LNCaP clone FGC (cell line): ENCODE results near the gene LIPA.
"Not testable (repeated sequence)": the region's sequence is repeated elsewhere in the genome, so short reads cannot be mapped to it uniquely, and the experiment has no call there.

ENCODE experiments used
- DNase-seq: peaks from one replicate; pipeline ENCODE4 v3.0.0-alpha.2; 2011; ENCODE audit warnings: low read depth
- H3K4me3 ChIP-seq: 2 replicates; pipeline ENCODE4 v1.5.1; 2011; ENCODE audit warnings: mild to moderate bottlenecking, low read depth, low read length, control low read depth
- CTCF ChIP-seq: IDR thresholded peaks from 2 replicates; pipeline ENCODE4 v1.5.1; 2012; ENCODE audit warnings: mild to moderate bottlenecking; ENCODE audit not compliant: control insufficient read depth, insufficient read depth; ENCODE audit errors: extremely low read depth

LIPA gene

GRCh38 chr10:89262086-89263051 lies 10.8 kb upstream of the LIPA start:
- DNase-seq: no peak
- no peak for TF ChIP-seq CTCF
- no peak overlapping the region for H3K4me3 ChIP-seq

GRCh38 chr10:89258881-89259280 lies 7.3 kb upstream of the LIPA start:
- TF ChIP-seq CTCF: no peak
- no peak for DNase-seq
- H3K4me3 ChIP-seq: no peak overlapping the region

- no peak for DNase-seq
- no peak overlapping the region for H3K4me3 ChIP-seq
- no peak for TF ChIP-seq CTCF
Measured at GRCh38 chr10:89257581-89257980, 6.0 kb upstream of the LIPA start.

- H3K4me3 ChIP-seq: no peak overlapping the region
- no peak for DNase-seq
- no peak for TF ChIP-seq CTCF
Measured at GRCh38 chr10:89256962-89257361, 5.4 kb upstream of the LIPA start.

GRCh38 chr10:89256340-89256739 lies 4.8 kb upstream of the LIPA start:
- no peak overlapping the region for H3K4me3 ChIP-seq
- TF ChIP-seq CTCF: no peak
- no peak for DNase-seq

GRCh38 chr10:89255793-89256192 lies 4.2 kb upstream of the LIPA start:
- no peak for DNase-seq
- no peak for TF ChIP-seq CTCF
- no peak overlapping the region for H3K4me3 ChIP-seq

- not testable (repeated sequence) for H3K4me3 ChIP-seq, DNase-seq
Measured at GRCh38 chr10:89255091-89255579, 3.6 kb upstream of the LIPA start.
